HEK293 (cell line): Measurements from ENCODE around the gene EIF4E1B.

Experiments used
- BCL6B ChIP-seq: fragments of 450-650 bp; formaldehyde crosslinking; IDR thresholded peaks from 2 replicates; pipeline ENCODE4 v1.5.1; 2017; ENCODE audit warnings: missing biosample characterization, missing genetic modification characterization
- FEZF1 ChIP-seq: fragments of 450-650 bp; formaldehyde crosslinking; IDR thresholded peaks from 2 replicates; pipeline ENCODE4 v1.5.1; 2016; ENCODE audit warnings: missing biosample characterization, missing genetic modification characterization
- HOXD13 ChIP-seq: sonication (generic); formaldehyde crosslinking; IDR thresholded peaks from 2 replicates; pipeline ENCODE4 v1.8.0; 2022; ENCODE audit warnings: missing genetic modification reagents, borderline replicate concordance
- KLF1 ChIP-seq: fragments of 450-650 bp; formaldehyde crosslinking; IDR thresholded peaks from 2 replicates; pipeline ENCODE4 v1.5.1; 2016; ENCODE audit warnings: missing biosample characterization, missing genetic modification characterization
- KLF10 ChIP-seq: fragments of 450-650 bp; IDR thresholded peaks from 2 replicates; pipeline ENCODE4 v1.5.1; 2018; ENCODE audit warnings: missing biosample characterization, mild to moderate bottlenecking, missing genetic modification characterization
- KLF16 ChIP-seq: fragments of 450-650 bp; formaldehyde crosslinking; IDR thresholded peaks from 2 replicates; pipeline ENCODE4 v1.5.1; 2017; ENCODE audit warnings: missing biosample characterization, missing genetic modification characterization
- OVOL3 ChIP-seq: fragments of 450-650 bp; formaldehyde crosslinking; IDR thresholded peaks from 2 replicates; pipeline ENCODE4 v1.5.1; 2016; ENCODE audit warnings: missing biosample characterization, missing genetic modification characterization
- PRDM6 ChIP-seq: fragments of 450-650 bp; formaldehyde crosslinking; IDR thresholded peaks from 2 replicates; pipeline ENCODE4 v1.5.1; 2017; ENCODE audit warnings: missing biosample characterization, missing genetic modification characterization
- RBAK ChIP-seq: fragments of 450-650 bp; formaldehyde crosslinking; IDR thresholded peaks from 2 replicates; pipeline ENCODE4 v1.5.1; 2016; ENCODE audit warnings: missing biosample characterization, missing genetic modification characterization
- REPIN1 ChIP-seq: fragments of 450-650 bp; formaldehyde crosslinking; IDR thresholded peaks from 2 replicates; pipeline ENCODE4 v1.5.1; 2017; ENCODE audit warnings: missing biosample characterization, missing genetic modification characterization, low read depth
- SALL2 ChIP-seq: fragments of 450-650 bp; formaldehyde crosslinking; IDR thresholded peaks from 2 replicates; pipeline ENCODE4 v1.5.0; 2017; ENCODE audit warnings: missing biosample characterization, mild to moderate bottlenecking, missing genetic modification characterization, borderline replicate concordance
- SCRT2 ChIP-seq: fragments of 450-650 bp; formaldehyde crosslinking; IDR thresholded peaks from 2 replicates; pipeline ENCODE4 v1.5.1; 2016; ENCODE audit warnings: missing biosample characterization, missing genetic modification characterization
- SETDB1 ChIP-seq: IDR thresholded peaks from one replicate; pipeline ENCODE4 v1.6.1; 2017; ENCODE audit warnings: mild to moderate bottlenecking, low read length, moderate library complexity, mixed read lengths; ENCODE audit not compliant: insufficient read length
- ZBTB17 ChIP-seq: fragments of 450-650 bp; formaldehyde crosslinking; IDR thresholded peaks from 2 replicates; pipeline ENCODE4 v1.5.1; 2016; ENCODE audit warnings: missing biosample characterization, missing genetic modification characterization
- ZBTB44 ChIP-seq: fragments of 450-650 bp; IDR thresholded peaks from 2 replicates; pipeline ENCODE4 v1.5.1; 2018; ENCODE audit warnings: missing biosample characterization, mild to moderate bottlenecking, missing genetic modification characterization
- ZFHX2 ChIP-seq: fragments of 450-650 bp; formaldehyde crosslinking; conservative IDR thresholded peaks from 2 replicates; pipeline ENCODE4 v1.5.1; 2016; ENCODE audit warnings: missing biosample characterization, missing genetic modification characterization
- ZIC2 ChIP-seq: fragments of 450-650 bp; formaldehyde crosslinking; IDR thresholded peaks from 2 replicates; pipeline ENCODE4 v1.5.1; 2016; ENCODE audit warnings: missing biosample characterization, missing genetic modification characterization
- ZNF148 ChIP-seq: fragments of 450-650 bp; formaldehyde crosslinking; IDR thresholded peaks from 2 replicates; pipeline ENCODE4 v1.5.0; 2017; ENCODE audit warnings: missing biosample characterization, missing genetic modification characterization, borderline replicate concordance
- ZNF18 ChIP-seq: fragments of 450-650 bp; formaldehyde crosslinking; IDR thresholded peaks from 2 replicates; pipeline ENCODE4 v1.5.1; 2016; ENCODE audit warnings: missing biosample characterization, missing genetic modification characterization
- ZNF239 ChIP-seq: fragments of 450-650 bp; formaldehyde crosslinking; IDR thresholded peaks from 2 replicates; pipeline ENCODE4 v1.5.1; 2016; ENCODE audit warnings: missing biosample characterization, missing genetic modification characterization
- ZNF26 ChIP-seq: fragments of 450-650 bp; formaldehyde crosslinking; IDR thresholded peaks from 2 replicates; pipeline ENCODE4 v1.5.1; 2016; ENCODE audit warnings: missing biosample characterization, missing genetic modification characterization
- ZNF274 ChIP-seq, 2 experiments: fragments of 200-500 bp in 1 of 2; fragments of 450-650 bp in 1 of 2; sonication (Bioruptor generic) in 1 of 2; formaldehyde crosslinking in 1 of 2; IDR thresholded peaks; 2 replicates each; pipeline versions ENCODE4 v1.5.1 to v1.6.1; 2014 to 2016; ENCODE audit warnings: borderline replicate concordance in 1 of 2, inconsistent platforms in 1 of 2, low read length in 1 of 2, missing biosample characterization in 1 of 2, missing genetic modification characterization in 1 of 2
- ZNF311 ChIP-seq: fragments of 450-650 bp; formaldehyde crosslinking; IDR thresholded peaks from 2 replicates; pipeline ENCODE4 v1.5.1; 2017; ENCODE audit warnings: missing biosample characterization, missing genetic modification characterization, borderline replicate concordance
- ZNF350 ChIP-seq: fragments of 450-650 bp; formaldehyde crosslinking; IDR thresholded peaks from 2 replicates; pipeline ENCODE4 v1.5.0; 2017; ENCODE audit warnings: missing biosample characterization, mild to moderate bottlenecking, missing genetic modification characterization
- ZNF37A ChIP-seq: fragments of 450-650 bp; IDR thresholded peaks from 2 replicates; pipeline ENCODE4 v1.5.1; 2018; ENCODE audit warnings: missing biosample characterization, missing genetic modification characterization
- ZNF391 ChIP-seq: fragments of 450-650 bp; formaldehyde crosslinking; IDR thresholded peaks from 2 replicates; pipeline ENCODE4 v1.5.1; 2016; ENCODE audit warnings: low read depth, missing biosample characterization, missing genetic modification characterization, borderline replicate concordance
- ZNF404 ChIP-seq: fragments of 450-650 bp; formaldehyde crosslinking; IDR thresholded peaks from 2 replicates; pipeline ENCODE4 v1.5.1; 2017; ENCODE audit warnings: missing biosample characterization, missing genetic modification characterization
- ZNF548 ChIP-seq: fragments of 450-650 bp; formaldehyde crosslinking; IDR thresholded peaks from 2 replicates; pipeline ENCODE4 v1.5.1; 2016; ENCODE audit warnings: missing biosample characterization, missing genetic modification characterization
- ZNF560 ChIP-seq: fragments of 450-650 bp; formaldehyde crosslinking; IDR thresholded peaks from 2 replicates; pipeline ENCODE4 v1.5.1; 2017; ENCODE audit warnings: missing biosample characterization, missing genetic modification characterization, borderline replicate concordance

The EIF4E1B gene

GRCh38 chr5:176608937-176609723 is 21.3 kb upstream of the EIF4E1B start (continued):
- TF ChIP-seq ZNF548 (tag by site-specific recombination) (no peak), ZBTB17 (tag by site-specific recombination) (no peak), FEZF1 (tag by site-specific recombination) (no peak), ZNF148 (tag by site-specific recombination) (no peak), BCL6B (tag by site-specific recombination) (no peak), SCRT2 (tag by site-specific recombination) (peak; percentile 86), HOXD13 (CRISPR knock-in tag) (no peak), KLF1 (tag by site-specific recombination) (no peak), ZNF37A (tag by site-specific recombination) (no peak), ZNF404 (tag by site-specific recombination) (no peak), ZNF274 (IDR thresholded peaks at IDR 0.05; ENCODE audit: low read length) (no peak), ZNF274 (tag by site-specific recombination; IDR thresholded peaks at IDR 0.05; ENCODE audit: borderline replicate concordance) (no peak), ZNF311 (tag by site-specific recombination) (no peak), ZNF560 (tag by site-specific recombination) (no peak), SETDB1 (no peak), ZNF239 (tag by site-specific recombination) (no peak), SALL2 (tag by site-specific recombination) (no peak), PRDM6 (no peak), ZIC2 (tag by site-specific recombination) (peak; percentile 80), REPIN1 (tag by site-specific recombination) (peak; percentile 36; the same call in 1 of the 2 replicates), OVOL3 (tag by site-specific recombination) (no peak), ZNF391 (tag by site-specific recombination) (no peak), ZFHX2 (tag by site-specific recombination) (peak; percentile 78), RBAK (tag by site-specific recombination) (no peak), ZNF18 (tag by site-specific recombination) (peak; percentile 36; the same call in 1 of the 2 replicates), ZBTB44 (tag by site-specific recombination) (no peak), KLF10 (tag by site-specific recombination) (peak; percentile 59; the same call in 1 of the 2 replicates), ZNF350 (tag by site-specific recombination) (no peak), ZNF26 (tag by site-specific recombination) (no peak), KLF16 (tag by site-specific recombination) (no peak)
